Gastroesophageal sphincter (tissue), 4 donors: ENCODE measurements around the gene TMEM229B. TPM values are rescaled to one million over a fixed set of nuclear protein-coding genes. Genes with fewer than 3 reads are reported as not detected.

ENCODE experiments used
- ATAC-seq: fragments of 150-250 bp; one replicate; pipeline ENCODE4 v1.9.1; 2016; ENCODE audit warnings: mild to moderate bottlenecking, moderate library complexity
- H3K27ac ChIP-seq, 4 donors: fragments of 200-600 bp; sonication (generic) in 3 of 4; 1 replicate in 3 of 4; 2 replicates in 1 of 4; pipeline ENCODE4 v1.5.1; 2016 to 2019
- H3K27me3 ChIP-seq: fragments of 200-600 bp; sonication (generic); one replicate; pipeline ENCODE4 v1.5.1; 2019
- H3K36me3 ChIP-seq, 2 donors: fragments of 200-600 bp; sonication (generic); one replicate each; pipeline ENCODE4 v1.5.1; 2019; ENCODE audit warnings: control low read depth in 1 of 2
- H3K4me1 ChIP-seq, 3 donors: fragments of 200-600 bp; sonication (generic); 1 replicate in 2 of 3; 2 replicates in 1 of 3; pipeline ENCODE4 v1.5.1; 2016 to 2019; ENCODE audit warnings: control low read depth in 2 of 3
- H3K4me3 ChIP-seq, 2 donors: fragments of 200-600 bp; sonication (generic); one replicate each; pipeline ENCODE4 v1.5.1; 2019; ENCODE audit warnings: mild to moderate bottlenecking in 1 of 2, moderate library complexity in 1 of 2
- H3K9me3 ChIP-seq, 3 donors: fragments of 200-600 bp; sonication (generic); one replicate each; pipeline ENCODE4 v1.5.1; 2017 to 2019; ENCODE audit warnings: control low read depth in 2 of 3
- CTCF ChIP-seq, 4 experiments: fragments of 200-600 bp in 2 of 4; fragments of 450-650 bp in 2 of 4; sonication (generic) in 1 of 4; IDR thresholded peaks; one replicate each; pipeline ENCODE4 v1.5.1; 2017 to 2019; ENCODE audit warnings: antibody characterized with exemption in 4 of 4, mild to moderate bottlenecking in 2 of 4, moderate library complexity in 2 of 4
- EP300 ChIP-seq: sonication (generic); formaldehyde crosslinking; IDR thresholded peaks from one replicate; pipeline ENCODE4 v1.6.1; 2017; ENCODE audit warnings: antibody characterized with exemption, mild to moderate bottlenecking
- POLR2A ChIP-seq, 2 donors: fragments of 450-650 bp; IDR thresholded peaks; one replicate each; pipeline ENCODE4 v1.6.1; 2017; ENCODE audit warnings: antibody characterized with exemption in 2 of 2, mild to moderate bottlenecking in 2 of 2, moderate library complexity in 1 of 2
- POLR2AphosphoS5 ChIP-seq: sonication (generic); formaldehyde crosslinking; IDR thresholded peaks from one replicate; pipeline ENCODE4 v1.6.1; 2017; ENCODE audit warnings: antibody characterized with exemption
- WGBS, 2 donors: methylation state at CpG; one replicate each; pipeline ENCODE4 v1.1.5; 2018; ENCODE audit warnings: low coverage in 1 of 2; 5-methylcytosine and 5-hydroxymethylcytosine counted together
- total RNA-seq, 4 donors: library from RNA; depleted of rRNA; stranded (reverse); fragments of >200 nt; gene quantifications; one replicate each; pipeline ENCODE4 v1.1.0, GENCODE V29; 2016

TMEM229B gene
- total RNA-seq, 4 donors from 2014 or later, result 0.94 to 3.9 (median 2.5) TPM

- ATAC-seq, result peak; percentile 95
- H3K27me3 ChIP-seq, result no peaks in the 10 kb centered on the region
- 0 to 4% methylated on average over 5 to 10 of the region's 86 CpGs for WGBS, 2 donors
- peak within 1 kb of the TSS; percentile 64 to 84 for H3K4me3 ChIP-seq
- no peaks in the 10 kb centered on the region for H3K9me3 ChIP-seq
- H3K27ac ChIP-seq, result peak within 1 kb of the TSS in 3 of 4 donors; percentile 77 to 83 (median 79)
- peaks cover 0 to 24% (median 0%) of the 10 kb centered on the region in 3 donors for H3K4me1 ChIP-seq
- TF ChIP-seq POLR2A (IDR thresholded peaks at IDR 0.05), result peak in 1 of 2 donors; percentile 30
- no peak for TF ChIP-seq POLR2AphosphoS5
- no peak for TF ChIP-seq EP300
- TF ChIP-seq CTCF (IDR thresholded peaks at IDR 0.05), result no peak
- H3K36me3 ChIP-seq, result no peaks in the 10 kb centered on the region
Observed at GRCh38 chr14:67532998-67533753, 44.7 kb upstream of the TMEM229B start, which contains the start of gene PLEKHH1. Gene PLEKHH1 (plus strand): TSS chr14:67533290. CDS start chr14:67541868, 8,578 bp downstream.

GRCh38 chr14:67532606-67532997 is 44.1 kb upstream of the TMEM229B start:
- no peak for ATAC-seq
- Histone ChIP-seq H3K9me3 (no peaks in the 10 kb centered on the region), H3K4me3 (peak overlapping the region; percentile 64 to 84), H3K27me3 (no peaks in the 10 kb centered on the region), H3K36me3 (no peaks in the 10 kb centered on the region), H3K27ac (peak overlapping the region in 3 of 4 donors; percentile 77 to 83 (median 79)), H3K4me1 (peaks cover 0 to 19% (median 0%) of the 10 kb centered on the region in 3 donors)
- peak in 1 of 4 experiments; percentile 22 for TF ChIP-seq CTCF (IDR thresholded peaks at IDR 0.05)
- TF ChIP-seq POLR2A (IDR thresholded peaks at IDR 0.05), result no peak
- WGBS, 2 donors, result 43 to 68% methylated on average over 5 to 8 of the region's 23 CpGs

GRCh38 chr14:67529947-67530935 is 41.7 kb upstream of the TMEM229B start:
- Histone ChIP-seq H3K27ac (no peak overlapping the region), H3K9me3 (no peaks in the 10 kb centered on the region), H3K27me3 (peaks cover 9% of the 10 kb centered on the region), H3K36me3 (no peaks in the 10 kb centered on the region), H3K4me3 (no peak overlapping the region), H3K4me1 (peaks cover 0 to 19% (median 0%) of the 10 kb centered on the region in 3 donors)
- ATAC-seq, result no peak
- no peak for TF ChIP-seq CTCF (IDR thresholded peaks at IDR 0.05)
- TF ChIP-seq POLR2A (IDR thresholded peaks at IDR 0.05), result no peak
- TF ChIP-seq EP300, result no peak
- TF ChIP-seq POLR2AphosphoS5, result no peak
- WGBS, 2 donors, result 70 to 78% methylated on average over 5 of the region's 5 CpGs

- TF ChIP-seq CTCF (IDR thresholded peaks at IDR 0.05) (no peak), POLR2A (IDR thresholded peaks at IDR 0.05) (no peak), POLR2AphosphoS5 (no peak), EP300 (no peak)
- Histone ChIP-seq H3K36me3 (no peaks in the 10 kb centered on the region), H3K27me3 (peaks cover 24% of the 10 kb centered on the region), H3K9me3 (no peaks in the 10 kb centered on the region), H3K4me3 (no peak overlapping the region), H3K4me1 (peaks cover 0 to 10% (median 0%) of the 10 kb centered on the region in 3 donors), H3K27ac (no peak overlapping the region)
- no peak for ATAC-seq
- WGBS, 2 donors, result no CpG with 5 or more reads among the region's 1 CpG
Observed at GRCh38 chr14:67528276-67528675, 39.8 kb upstream of the TMEM229B start.
